Stimulated activated CD4-positive, alpha-beta T cell treated with anti-CD3 and anti-CD28 coated beads, TNF-alpha, amount 100 ng/mL, for 1 hour (primary cell): ENCODE data around the gene AKR1C3.
"Not testable (repeated sequence)": the region's sequence is repeated elsewhere in the genome, so short reads cannot be mapped to it uniquely, and the experiment has no call there.

Experiments
- DNase-seq, 3 donors: peaks; one replicate each; pipeline ENCODE4 v3.0.0-alpha.2; 2020; ENCODE audit warnings: low read depth in 3 of 3, low spot score in 1 of 3

AKR1C3 gene

DNA sequence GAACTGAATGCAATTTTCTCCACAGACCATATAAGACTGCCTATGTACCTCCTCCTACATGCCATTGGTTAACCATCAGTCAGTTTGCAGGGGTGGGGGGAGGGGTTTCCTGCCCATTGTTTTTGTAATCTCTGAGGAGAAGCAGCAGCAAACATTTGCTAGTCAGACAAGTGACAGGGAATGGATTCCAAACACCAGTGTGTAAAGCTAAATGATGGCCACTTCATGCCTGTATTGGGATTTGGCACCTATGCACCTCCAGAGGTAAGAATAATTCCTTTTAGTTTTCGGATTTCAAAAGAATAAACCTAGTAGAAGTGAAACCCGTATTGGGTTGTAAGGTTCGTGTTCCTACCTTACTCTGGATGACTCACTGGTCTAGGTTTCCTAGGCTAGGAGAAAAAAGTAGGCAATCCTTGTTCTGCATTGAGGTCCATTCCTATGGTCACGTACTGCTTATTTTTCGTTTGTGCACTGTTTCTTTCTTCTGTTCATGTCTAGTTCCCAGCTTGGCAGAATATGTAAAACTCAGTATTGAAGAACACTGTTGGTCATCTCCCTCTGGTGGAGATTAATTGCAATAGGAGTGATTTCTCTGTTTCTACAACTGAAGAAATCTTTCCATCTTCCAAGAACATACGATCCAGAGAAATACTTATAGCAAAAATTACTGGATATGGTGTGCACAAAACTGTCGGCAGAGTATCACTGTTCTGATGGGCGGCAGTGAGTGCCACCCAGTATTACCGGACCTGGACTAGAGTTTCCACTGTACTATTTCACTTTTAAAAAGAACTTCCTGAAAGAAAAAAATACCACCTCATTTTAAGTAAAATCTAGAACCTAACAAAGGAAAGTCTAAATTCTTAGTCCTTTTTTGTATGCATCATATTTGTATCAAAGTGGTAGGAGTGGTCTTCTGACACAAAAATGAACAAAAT, at the start of gene AKR1C3:
TSS of gene AKR1C3 (plus strand) at position 150 of the 941 bp plus-strand sequence. CDS start at position 181, 31 bp downstream.
- DNase-seq = no peak

DNA sequence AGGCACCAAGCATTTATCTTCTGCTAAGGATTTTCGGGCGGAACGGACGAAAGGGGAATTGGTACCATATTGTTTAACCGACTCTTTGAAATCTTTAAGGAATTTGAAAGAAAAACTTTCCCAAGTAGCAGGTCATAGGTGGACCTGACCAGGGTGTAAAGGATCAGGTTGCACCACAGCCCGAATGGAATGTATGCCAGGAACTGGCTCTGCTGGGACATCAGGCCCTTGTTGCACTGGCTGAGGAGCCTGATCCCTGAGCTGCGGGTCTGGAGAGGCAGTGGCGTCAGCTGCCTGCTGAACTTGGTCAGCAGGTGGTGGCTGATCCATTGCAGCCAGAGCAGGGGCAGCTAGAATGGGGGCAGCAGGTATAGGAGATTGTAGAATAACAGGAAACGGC, 49.1 kb upstream of the AKR1C3 start:
- no peak for DNase-seq

DNA sequence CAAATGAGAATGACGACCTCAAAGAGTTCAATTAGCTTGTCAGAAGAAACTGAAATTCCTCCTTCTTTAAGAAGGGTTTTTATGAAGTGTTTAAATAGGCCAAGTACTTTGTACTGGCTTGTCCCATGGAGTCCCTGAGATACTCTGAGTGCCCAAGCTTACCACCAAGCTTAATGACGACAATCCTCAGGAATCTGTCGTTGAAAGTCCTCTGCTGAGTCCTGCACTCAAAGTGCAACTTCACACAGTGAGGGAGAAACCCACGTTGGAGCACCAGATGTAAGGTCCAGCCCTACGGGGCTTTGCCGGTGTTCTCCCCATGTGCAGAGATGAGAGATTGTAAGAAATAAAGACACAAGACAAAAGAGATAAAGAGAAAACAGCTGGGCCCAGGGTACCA, 47.8 kb upstream of the AKR1C3 start:
- no peak for DNase-seq

DNA sequence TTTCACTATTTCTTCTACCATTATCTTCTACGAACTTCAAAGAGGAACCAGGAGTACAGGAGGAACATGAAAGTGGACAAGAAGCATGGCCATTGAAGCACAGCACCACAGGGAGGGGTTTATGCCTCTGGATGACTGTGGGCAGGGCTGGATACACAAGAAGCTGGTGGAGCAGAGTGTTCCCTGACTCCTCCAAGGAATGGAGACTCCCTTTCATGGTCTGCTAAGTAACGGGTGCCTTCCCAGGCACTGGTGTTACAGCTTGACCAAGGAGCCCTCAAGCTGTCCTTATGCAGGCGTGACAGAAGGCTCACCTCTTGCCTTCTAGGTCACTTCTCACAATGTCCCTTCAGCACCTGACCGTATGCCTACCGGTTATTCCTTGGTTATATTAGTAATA, 47.2 kb upstream of the AKR1C3 start:
- DNase-seq = not testable (repeated sequence)

DNA sequence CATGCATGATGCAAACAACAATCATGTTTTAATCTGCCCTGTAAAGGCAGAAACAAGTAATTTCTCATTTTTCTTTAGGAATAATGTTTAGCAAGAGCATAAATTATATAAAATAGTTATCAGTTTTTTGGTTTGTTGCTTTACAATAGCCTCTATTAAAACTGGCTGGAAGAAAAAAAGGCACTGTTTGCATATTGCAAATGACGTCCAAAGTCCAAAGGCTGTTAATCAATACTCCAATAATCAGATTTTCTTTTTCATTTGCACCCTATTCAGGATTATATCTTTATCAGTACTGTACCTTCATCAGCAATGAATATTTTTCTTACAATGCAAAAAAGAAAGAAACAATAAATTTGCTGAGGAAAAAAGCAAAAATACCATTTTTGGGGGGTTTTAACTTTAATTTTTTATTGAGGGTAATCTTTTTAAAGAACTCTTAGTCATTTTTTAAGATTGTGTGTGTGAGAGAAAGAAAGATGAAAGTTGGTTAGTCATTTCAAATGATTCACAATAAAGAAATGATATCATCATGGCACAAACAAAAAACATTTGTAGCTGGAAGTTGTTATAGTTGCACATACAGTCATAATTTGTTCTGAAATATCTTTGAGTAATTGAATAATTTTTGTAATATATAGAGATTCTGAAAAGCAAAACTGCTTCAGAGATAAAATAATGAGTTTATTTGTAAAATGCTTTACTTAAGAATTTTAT, 46.1 kb upstream of the AKR1C3 start:
- no peak for DNase-seq

DNA sequence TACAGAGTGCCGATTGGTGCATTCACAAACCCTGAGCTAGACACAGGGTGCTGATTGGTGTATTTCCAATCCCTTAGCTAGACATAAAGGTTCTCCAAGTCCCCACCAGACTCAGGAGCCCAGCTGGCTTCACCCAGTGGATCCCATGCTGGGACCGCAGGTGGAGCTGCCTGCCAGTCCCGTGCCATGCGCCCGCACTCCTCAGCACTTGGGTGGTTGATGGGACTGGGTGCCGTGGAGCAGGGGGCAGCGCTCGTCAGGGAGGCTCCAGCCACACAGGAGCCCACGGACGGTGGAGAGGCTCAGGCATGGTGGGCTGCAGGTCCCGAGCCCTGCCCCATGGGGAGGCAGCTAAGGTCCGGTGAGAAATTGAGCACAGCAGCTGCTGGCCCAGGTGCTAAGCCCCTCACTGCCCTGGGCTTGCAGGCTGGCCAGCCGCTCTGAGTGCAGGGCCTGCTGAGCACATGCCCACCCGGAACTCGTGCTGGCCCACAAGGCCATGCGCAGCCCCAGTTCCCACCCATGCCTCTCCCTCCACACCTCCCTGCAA, 41.2 kb upstream of the AKR1C3 start:
- not testable (repeated sequence) for DNase-seq

DNA sequence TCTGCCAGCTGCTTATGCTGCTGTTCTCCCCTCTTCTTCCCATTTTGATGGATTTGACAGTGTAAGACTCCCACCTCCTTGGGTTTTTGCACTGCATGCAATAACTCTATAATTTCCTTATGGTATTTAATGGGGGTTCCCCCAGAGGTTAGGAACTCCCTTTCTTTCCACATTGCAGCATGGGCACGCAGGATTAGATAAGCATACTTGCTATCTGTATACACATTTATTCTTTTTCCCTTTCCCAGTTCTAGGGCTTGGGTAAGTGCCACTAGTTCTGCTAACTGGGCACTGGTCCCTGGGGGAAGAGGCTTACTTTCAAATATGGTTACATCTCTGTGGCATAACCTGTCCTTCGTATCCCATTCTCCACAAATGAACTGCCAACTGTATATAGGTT, 39.4 kb upstream of the AKR1C3 start:
- DNase-seq = not testable (repeated sequence)

DNA sequence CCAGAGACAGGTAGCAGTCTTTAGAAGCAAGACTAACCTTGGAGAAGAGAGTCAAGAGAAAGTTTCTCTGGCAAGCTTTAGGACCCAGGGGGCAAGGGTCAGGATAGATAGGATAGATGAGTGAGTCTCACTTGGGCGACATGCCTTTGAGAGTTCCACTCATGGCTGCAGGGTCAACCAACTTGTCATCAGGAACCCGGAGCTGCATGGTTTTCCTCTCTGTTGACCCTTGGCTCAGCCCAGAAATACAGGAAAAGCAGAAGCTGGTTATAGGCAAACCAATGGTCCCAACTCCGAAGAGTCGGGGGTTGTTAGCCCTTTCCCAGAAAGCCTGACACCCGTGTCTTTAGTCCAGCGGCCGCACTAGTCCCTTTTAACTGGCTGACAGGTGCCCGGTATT, 34.9 kb upstream of the AKR1C3 start:
- DNase-seq = not testable (repeated sequence)

DNA sequence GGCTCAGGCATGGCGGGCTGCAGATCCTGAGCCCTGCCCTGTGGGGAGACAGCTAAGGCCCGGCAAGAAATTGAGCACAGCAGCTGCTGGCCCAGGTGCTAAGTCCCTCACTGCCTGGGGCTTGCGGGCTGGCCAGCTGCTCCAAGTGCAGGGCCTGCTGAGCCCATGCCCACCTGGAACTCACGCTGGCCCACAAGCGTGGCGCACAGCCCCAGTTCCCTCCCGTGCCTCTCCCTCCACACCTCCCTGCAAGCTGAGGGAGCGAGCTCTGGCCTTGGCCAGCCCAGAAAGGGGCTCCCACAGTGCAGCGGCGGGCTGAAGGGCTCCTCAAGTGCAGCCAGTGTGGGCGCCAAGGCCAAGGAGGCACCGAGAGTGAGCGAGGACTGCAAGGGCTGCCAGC, 33.4 kb upstream of the AKR1C3 start:
- not testable (repeated sequence) for DNase-seq

DNA sequence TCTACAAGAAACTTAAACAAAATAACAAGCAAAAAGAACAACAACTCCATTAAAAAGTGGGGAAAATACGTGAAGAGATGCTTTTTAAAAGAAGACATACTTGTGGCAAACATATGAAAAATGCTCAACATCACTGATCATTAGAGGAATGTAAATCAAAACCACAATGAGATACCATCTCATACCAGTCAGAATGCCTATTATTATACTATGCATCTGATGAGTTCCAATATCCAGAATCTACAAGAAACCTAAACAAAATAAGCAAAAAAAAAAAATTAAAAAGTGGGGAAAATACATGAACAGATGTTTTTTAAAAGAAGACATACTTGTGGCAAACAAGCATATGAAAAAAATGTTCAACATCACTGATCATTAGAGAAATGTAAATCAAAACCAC, 29.6 kb upstream of the AKR1C3 start:
- no peak for DNase-seq

DNA sequence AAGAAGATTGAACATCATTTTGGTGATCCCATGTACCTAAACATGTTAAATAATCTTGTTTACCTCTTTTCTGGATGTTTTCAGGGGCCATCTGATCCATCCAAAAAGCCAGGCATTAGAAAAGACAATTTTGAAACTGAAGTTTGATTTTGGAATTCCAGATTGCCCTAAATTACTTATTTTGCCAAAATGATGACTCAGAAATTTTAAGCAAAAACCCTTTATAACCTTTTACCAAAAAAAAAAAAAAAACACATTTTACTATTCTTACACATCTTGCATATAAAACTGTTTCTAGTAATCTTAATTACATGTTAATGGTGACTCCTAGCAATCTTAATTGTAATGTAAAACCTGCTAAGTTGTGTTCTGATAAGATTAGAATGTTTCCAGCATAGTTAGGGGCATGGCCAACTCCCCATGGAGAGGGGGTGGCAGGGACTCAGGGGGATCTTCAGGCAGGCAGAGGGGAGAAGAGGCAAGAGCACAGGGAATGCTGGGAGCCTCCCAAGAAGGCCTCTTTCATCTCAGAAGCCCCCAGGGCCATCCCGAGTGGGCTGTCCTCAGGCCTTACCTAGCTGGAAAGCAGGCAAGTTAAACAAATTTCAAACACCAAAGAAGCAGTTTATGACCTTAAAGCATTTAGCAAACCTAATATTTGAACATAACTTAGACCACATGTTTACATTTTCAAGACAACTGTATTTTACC, 25.8 kb upstream of the AKR1C3 start:
- no peak for DNase-seq

DNA sequence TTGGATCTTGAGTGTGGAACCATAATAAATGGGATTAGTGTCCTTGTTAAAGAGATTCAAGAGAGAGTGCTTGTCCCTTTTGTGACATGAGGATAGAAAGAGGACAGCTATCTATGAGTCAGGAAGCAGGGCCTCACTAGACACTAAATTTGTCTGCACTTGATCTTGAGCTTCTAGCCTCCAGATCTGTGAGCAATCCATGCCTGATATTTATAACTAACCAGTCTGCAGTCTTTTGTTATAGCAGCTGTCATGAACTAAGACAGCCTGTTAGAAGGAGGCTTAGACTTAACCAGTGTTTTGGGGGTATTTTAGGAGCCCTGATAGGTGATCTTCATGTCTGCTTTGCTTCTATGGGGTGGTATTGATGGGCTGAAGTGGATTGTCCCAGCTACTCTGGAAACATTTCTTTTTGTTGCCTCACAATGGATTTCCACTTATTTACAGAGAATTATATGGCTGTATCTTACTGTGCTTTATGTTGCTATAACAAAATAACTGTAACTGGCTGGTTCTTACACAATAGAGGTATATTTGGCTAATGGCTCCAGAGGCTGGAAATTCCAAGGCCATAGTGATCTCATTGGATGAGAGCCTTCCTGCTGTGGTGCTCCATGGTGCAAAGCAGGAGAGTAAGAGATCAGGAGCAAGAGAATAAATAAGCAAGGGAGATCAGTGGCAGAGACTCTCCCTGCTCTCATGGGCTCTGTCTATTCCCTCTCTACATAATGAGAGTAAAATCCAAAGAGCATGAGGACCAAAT, 23.4 kb upstream of the AKR1C3 start:
- DNase-seq = no peak

DNA sequence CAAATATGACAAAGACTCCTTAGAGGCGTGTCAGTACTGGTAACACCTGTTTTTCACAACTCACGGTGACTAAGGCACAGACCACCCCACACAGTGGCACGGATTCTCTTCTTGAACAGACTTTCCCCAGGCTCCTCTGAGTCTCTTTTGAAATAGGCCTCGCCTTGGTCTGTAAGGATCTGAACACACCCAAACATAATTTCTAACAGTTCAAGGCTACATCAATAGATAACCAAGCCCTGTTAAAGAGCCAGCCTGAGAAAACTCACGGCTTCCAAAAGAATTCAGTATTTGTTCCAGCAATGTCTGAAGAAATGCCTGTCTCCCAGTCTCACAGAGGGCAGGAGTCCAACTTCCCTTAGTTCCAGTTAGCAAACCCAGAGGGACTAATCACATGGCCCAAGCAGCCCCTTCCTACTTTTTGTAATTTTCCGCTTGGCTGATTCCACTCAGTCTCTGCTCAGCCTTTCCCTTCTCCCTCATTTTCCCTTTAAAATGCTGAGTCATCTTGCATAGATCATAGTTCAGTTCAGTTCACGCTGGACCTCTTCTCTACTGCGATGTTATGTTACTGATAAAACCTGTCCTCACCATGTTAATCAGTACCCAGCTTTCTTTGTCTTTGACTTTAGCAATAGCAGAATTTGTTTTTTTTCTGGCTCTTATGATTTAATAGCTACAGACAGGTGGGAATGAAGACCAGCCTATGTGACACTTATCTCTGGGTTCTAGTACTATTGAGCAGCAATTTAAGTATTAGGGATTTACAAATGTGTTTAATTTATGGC, 22.6 kb upstream of the AKR1C3 start:
- DNase-seq = no peak

DNA sequence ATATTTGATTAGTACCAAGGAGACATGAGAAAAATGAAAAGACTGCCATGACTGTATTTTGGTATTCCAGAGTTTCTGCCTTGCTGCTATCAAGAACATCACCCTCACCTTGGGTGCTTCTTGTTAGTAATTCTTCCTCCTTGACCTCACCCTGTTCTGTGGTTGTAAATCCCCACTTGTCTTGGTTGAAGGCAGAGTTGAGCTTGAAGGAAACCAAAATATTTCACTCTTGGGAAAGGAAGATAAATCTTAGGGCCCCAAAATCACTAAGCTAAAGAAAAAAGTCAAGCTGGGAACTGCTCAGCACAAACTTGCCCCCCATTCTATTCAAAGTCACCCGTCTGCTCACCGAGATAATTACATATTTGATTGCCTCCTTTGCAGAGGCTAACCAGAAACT, 20.6 kb upstream of the AKR1C3 start:
- DNase-seq = no peak

DNA sequence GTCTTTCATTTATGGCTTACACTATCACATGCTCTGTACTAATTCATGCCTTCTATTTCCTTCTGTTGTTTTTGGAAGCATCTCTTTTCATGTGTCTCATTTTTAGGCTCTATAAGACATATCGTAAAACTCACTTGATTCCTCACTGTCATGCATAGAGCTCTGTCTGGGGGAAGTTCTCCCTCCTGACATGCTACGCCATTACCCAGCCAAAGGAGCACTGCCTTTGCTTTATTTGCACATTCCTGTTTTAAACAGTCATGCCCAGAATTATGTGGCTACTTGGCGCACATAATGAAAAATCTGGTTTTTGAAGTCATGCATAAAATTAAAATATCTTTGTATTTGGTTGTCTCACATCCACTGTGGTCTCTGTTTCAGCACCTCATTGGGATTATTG, 17.6 kb upstream of the AKR1C3 start:
- DNase-seq = no peak

DNA sequence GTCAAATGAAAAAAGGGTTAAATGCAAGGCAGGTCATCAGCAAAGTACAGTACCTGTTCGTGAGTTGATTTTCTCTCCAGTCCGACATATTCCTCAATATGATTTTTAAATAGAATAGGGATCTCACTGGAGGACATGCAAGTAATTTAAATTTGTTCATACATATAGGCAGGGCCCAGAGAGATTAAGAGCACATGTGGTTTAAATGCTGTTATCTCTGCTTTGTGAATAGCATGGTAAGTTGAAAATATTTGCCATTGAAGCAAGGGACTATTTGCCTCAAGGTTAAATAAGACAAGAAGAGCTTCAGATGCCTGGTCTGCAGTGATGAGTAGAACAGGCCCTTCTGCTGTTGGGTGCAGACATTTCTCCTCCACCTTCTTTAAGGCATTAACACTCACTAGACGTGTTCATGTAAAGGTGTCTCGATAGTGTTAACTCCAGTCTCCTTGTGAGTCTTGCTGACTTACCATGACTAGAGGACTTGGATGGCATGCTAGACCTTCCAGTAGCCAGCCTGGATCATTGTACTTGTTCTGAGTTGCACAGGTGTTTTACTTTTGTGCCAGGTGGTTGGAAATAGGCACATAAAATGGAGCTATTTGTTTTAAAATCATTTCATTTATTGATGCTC, 15.6 kb upstream of the AKR1C3 start:
- DNase-seq = no peak

DNA sequence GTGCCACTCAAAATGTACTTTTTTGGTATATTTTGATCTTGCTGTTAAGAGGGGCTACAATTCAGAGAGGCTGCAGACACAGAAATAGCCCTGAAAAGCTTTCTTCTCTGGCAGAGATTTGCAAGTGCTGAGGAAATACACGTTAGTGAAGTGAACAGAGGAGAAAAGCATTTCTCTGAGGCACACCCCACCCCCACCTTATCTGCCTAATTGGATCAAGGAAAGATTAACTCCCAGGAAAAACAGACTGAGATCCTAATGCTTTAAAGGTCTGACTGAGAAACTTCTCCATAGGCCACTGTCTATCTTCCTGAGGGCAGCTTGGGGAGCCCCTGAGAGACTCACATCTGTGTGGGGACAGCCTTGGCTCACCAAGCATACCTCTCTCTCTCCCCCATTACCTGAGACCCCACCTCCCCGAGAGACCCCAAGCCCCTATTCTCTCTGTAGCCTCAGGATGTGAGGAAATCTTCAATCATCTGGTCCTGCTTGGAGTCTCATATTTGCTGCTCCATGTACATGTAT, 14.8 kb upstream of the AKR1C3 start:
- no peak for DNase-seq

DNA sequence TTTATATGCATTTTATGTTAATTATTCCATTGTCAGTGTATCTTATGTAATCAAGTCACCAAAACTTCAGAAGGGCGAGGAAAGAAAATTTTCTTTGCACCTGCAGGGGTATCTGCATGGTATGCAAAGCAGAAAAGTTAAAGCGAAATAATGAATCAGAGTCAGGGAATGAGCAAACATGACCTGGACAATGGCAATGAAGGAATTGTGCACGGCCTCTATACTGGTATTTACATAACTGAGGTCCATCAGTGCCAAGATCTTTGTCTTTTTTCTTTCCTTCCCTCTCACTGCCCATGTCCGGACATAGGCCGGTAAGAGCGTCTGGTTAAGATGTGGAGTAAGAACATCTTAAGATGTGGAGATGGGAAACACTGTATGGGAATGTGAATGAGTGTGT, 14.4 kb upstream of the AKR1C3 start:
- no peak for DNase-seq

DNA sequence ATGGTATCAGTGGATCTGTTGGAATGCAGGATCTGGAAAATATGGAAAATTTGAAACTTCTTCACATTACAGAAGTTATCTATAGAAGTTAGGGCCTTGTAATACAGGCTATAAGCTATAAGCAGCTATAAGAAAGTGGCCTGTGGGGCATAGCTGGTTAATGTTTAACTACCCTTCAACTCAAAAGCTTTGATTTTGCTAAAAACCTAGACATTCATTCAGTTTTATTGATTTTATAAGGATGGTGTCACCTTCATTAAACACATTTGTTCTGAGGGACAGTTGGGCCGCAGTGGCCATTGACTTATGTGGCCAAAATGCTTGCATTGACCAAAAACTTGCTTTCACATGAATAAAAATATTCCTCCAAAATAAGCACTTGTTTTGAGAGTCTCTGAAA, 13.1 kb upstream of the AKR1C3 start:
- no peak for DNase-seq
